B cell (primary cell): Measurements from ENCODE around the gene NBEAL2. TPM values are rescaled to one million over a fixed set of nuclear protein-coding genes. Genes with fewer than 3 reads are reported as not detected.

Source experiments
- ATAC-seq: fragments of 200-7000 bp; cut with Tn5 transposase; one replicate; pipeline ENCODE4 v1.10.0; 2021; ENCODE audit warnings: low read depth, mild to moderate bottlenecking, moderate number of reproducible peaks, moderate library complexity
- CTCF ChIA-PET: fragments of 350-600 bp; sonication (Branson Sonifier 250); formaldehyde crosslinking; loops from one replicate; lab custom pipeline; 2021; ENCODE audit warnings: antibody characterized with exemption, inconsistent platforms; lab: Charles Lee
- POLR2A ChIA-PET: fragments of 350-600 bp; sonication (Branson Sonifier 250); formaldehyde crosslinking; loops from one replicate; lab custom pipeline; 2021; ENCODE audit warnings: antibody characterized with exemption; lab: Charles Lee
- DNase-seq: peaks from one replicate; pipeline ENCODE4 v3.0.0; 2013
- H2AFZ ChIP-seq: 2 replicates; pipeline ENCODE4 v1.6.1; 2012; ENCODE audit warnings: mild to moderate bottlenecking, low read depth, low read length; ENCODE audit not compliant: insufficient read depth, poor library complexity, severe bottlenecking
- H3K27ac ChIP-seq, 2 donors: 1 replicate in 1 of 2; 2 replicates in 1 of 2; pipeline ENCODE4 v1.5.1; 2012 to 2013; ENCODE audit warnings: low read length in 2 of 2, mild to moderate bottlenecking in 2 of 2, moderate library complexity in 1 of 2
- H3K27me3 ChIP-seq, 4 experiments: fragments of 200-600 bp in 1 of 4; sonication (generic) in 1 of 4; replicated peaks in 1 of 4; 1 replicate in 2 of 4; 2 replicates in 2 of 4; pipeline versions ENCODE4 v1.6.1 to v1.7.0; 2013 to 2016; ENCODE audit warnings: low read length in 3 of 4, mild to moderate bottlenecking in 2 of 4, mixed read lengths in 1 of 4, moderate library complexity in 1 of 4; ENCODE audit not compliant: insufficient read depth in 4 of 4, control insufficient read depth in 3 of 4; ENCODE audit errors: control extremely low read depth in 1 of 4
- H3K36me3 ChIP-seq, 2 experiments: replicated peaks in 1 of 2; 1 replicate in 1 of 2; 2 replicates in 1 of 2; pipeline versions ENCODE4 v1.6.1 to v1.7.1; 2013; ENCODE audit warnings: low read length in 1 of 2; ENCODE audit not compliant: insufficient read depth in 2 of 2, control insufficient read depth in 1 of 2; ENCODE audit errors: control extremely low read depth in 1 of 2, extremely low read depth in 1 of 2
- H3K4me1 ChIP-seq, 2 donors: fragments of 200-600 bp in 1 of 2; sonication (generic) in 1 of 2; 1 replicate in 1 of 2; 2 replicates in 1 of 2; pipeline versions ENCODE4 v1.5.1 to v1.6.1; 2013 to 2017; ENCODE audit warnings: low read length in 2 of 2; ENCODE audit not compliant: control insufficient read depth in 2 of 2, insufficient read depth in 2 of 2
- H3K4me2 ChIP-seq: replicated peaks from 2 replicates; pipeline ENCODE3; 2012; ENCODE audit warnings: mild to moderate bottlenecking, low read depth, low read length; ENCODE audit not compliant: poor library complexity, severe bottlenecking
- H3K4me3 ChIP-seq, 5 experiments: fragments of 200-600 bp in 1 of 5; sonication (generic) in 1 of 5; 1 replicate in 3 of 5; 2 replicates in 2 of 5; pipeline versions ENCODE4 v1.5.1 to v1.7.0; 2011 to 2016; ENCODE audit warnings: low read length in 4 of 5, mild to moderate bottlenecking in 4 of 5, low read depth in 2 of 5, control low read depth in 1 of 5, moderate library complexity in 1 of 5; ENCODE audit not compliant: insufficient read depth in 1 of 5; ENCODE audit errors: control extremely low read depth in 1 of 5, extremely low read depth in 1 of 5
- H3K79me2 ChIP-seq: fragments of 200-600 bp; sonication (generic); one replicate; pipeline ENCODE4 v1.6.0; 2016; ENCODE audit warnings: low read length; ENCODE audit not compliant: control insufficient read depth, insufficient read depth
- H3K9ac ChIP-seq: fragments of 200-600 bp; sonication (generic); 2 replicates; pipeline ENCODE4 v1.6.1; 2017; ENCODE audit warnings: mild to moderate bottlenecking, low read length, moderate library complexity
- H3K9me3 ChIP-seq, 3 donors: one replicate each; pipeline versions ENCODE4 v1.6.1 to v1.7.1; 2013; ENCODE audit warnings: low read length in 2 of 3; ENCODE audit not compliant: control insufficient read depth in 2 of 3, insufficient read depth in 1 of 3; ENCODE audit errors: control extremely low read depth in 1 of 3
- H4K20me1 ChIP-seq: 2 replicates; pipeline ENCODE4 v1.6.0; 2012; ENCODE audit warnings: mild to moderate bottlenecking, low read length; ENCODE audit not compliant: insufficient read depth, control insufficient read depth, poor library complexity, severe bottlenecking
- H3K27ac Mint-ChIP-seq: one replicate; pipeline ENCODE4 v1.8.0; 2021; ENCODE audit warnings: mixed read lengths
- H3K27me3 Mint-ChIP-seq: one replicate; pipeline ENCODE4 v1.8.0; 2021; ENCODE audit warnings: mixed read lengths
- H3K4me1 Mint-ChIP-seq: one replicate; pipeline ENCODE4 v1.8.0; 2021; ENCODE audit warnings: mixed read lengths
- H3K4me3 Mint-ChIP-seq: one replicate; pipeline ENCODE4 v1.8.0; 2021; ENCODE audit warnings: mixed read lengths
- H3K9me3 Mint-ChIP-seq: one replicate; pipeline ENCODE4 v1.8.0; 2022; ENCODE audit warnings: mixed read lengths; ENCODE audit not compliant: insufficient read depth
- CTCF ChIP-seq: fragments of 200-600 bp; IDR thresholded peaks from one replicate; pipeline ENCODE4 v1.8.0; 2022; ENCODE audit warnings: antibody characterized with exemption, mild to moderate bottlenecking
- EZH2 ChIP-seq: IDR thresholded peaks from 2 replicates; pipeline ENCODE4 v1.6.1; 2012; ENCODE audit warnings: borderline replicate concordance, low read depth, mild to moderate bottlenecking, moderate library complexity, low read length; ENCODE audit not compliant: insufficient read depth, poor library complexity, severe bottlenecking
- WGBS: methylation state at CpG from one replicate; pipeline ENCODE4 v1.1.5; 2013; ENCODE audit warnings: missing lambda C conversion rate; ENCODE audit not compliant: insufficient coverage; 5-methylcytosine and 5-hydroxymethylcytosine counted together
- intact Hi-C: fragments of 100-400 bp; cut with micrococcal nuclease; formaldehyde crosslinking; loops from one replicate; pipeline ENCODE4 v1.10.0; 2022
- polyA plus RNA-seq: library from polyadenylated mRNA; depleted of rRNA; stranded (reverse); fragments of >200 nt; gene quantifications from 2 replicates; pipeline ENCODE4 v1.2.3, GENCODE V29; 2012
- total RNA-seq, 2 donors: library from RNA; stranded (reverse); fragments of 120-200 nt in 1 of 2; gene quantifications; 1 replicate in 1 of 2; 2 replicates in 1 of 2; pipeline versions ENCODE4 v1.2.3 to v1.2.4, GENCODE V29; 2013 to 2022

Gene NBEAL2
- total and polyA plus RNA-seq, 2 donors (not counting 1 experiment from before 2014, with no cell fraction given) = 63.8 to 155 TPM

- no peak for DNase-seq
- Histone ChIP-seq H3K79me2 (peaks cover 96% of the 10 kb centered on the region), H3K27me3 (no peaks in the 10 kb centered on the region), H3K36me3 (peaks cover 1 to 69% of the 10 kb centered on the region in 2 experiments), H3K4me2 (no peak overlapping the region), H3K9ac (no peak overlapping the region), H3K4me3 (no peak overlapping the region), H2AFZ (no peak overlapping the region), H3K4me1 (peaks cover 50 to 82% of the 10 kb centered on the region in 2 donors), H3K9me3 (no peaks in the 10 kb centered on the region), H3K27ac (no peak overlapping the region), H4K20me1 (peaks cover 49% of the 10 kb centered on the region)
- Mint-ChIP-seq H3K4me1 (peaks cover 74% of the 10 kb centered on the region), H3K4me3 (no peak overlapping the region), H3K27me3 (no peaks in the 10 kb centered on the region), H3K27ac (peak overlapping the region; percentile 61), H3K9me3 (no peaks in the 10 kb centered on the region)
- ChIA-PET CTCF (interaction anchor here (1.0 to 1.2 kb wide), 3 partner anchors 9 to 63 kb away, joined by 3 to 6 read pairs (median 4); no protein-coding TSS in a partner anchor), POLR2A (interaction anchor here (1.2 kb wide), 1 partner anchor 10 kb away, joined by 5 read pairs; no protein-coding TSS in a partner anchor)
- intact Hi-C loops = no loop called here
- ATAC-seq = no peak
- 92% methylated on average over 3 of the region's 5 CpGs for WGBS
- TF ChIP-seq CTCF (no peak), EZH2 (no peak)
Measured at GRCh38 chr3:46936733-46937250, 42.7 kb upstream of the NBEAL2 start.

- Histone ChIP-seq H3K9me3 (no peaks in the 10 kb centered on the region), H3K4me2 (peak overlapping the region; percentile 48), H3K9ac (no peak overlapping the region), H3K36me3 (peaks cover 1 to 75% of the 10 kb centered on the region in 2 experiments), H4K20me1 (peaks cover 58% of the 10 kb centered on the region), H3K27ac (peak overlapping the region in 1 of 2 donors; percentile 87), H2AFZ (no peak overlapping the region), H3K4me3 (no peak overlapping the region), H3K27me3 (no peaks in the 10 kb centered on the region), H3K79me2 (peaks cover 96% of the 10 kb centered on the region), H3K4me1 (peaks cover 37 to 69% of the 10 kb centered on the region in 2 donors)
- 91% methylated on average over 2 of the region's 2 CpGs for WGBS
- POLR2A ChIA-PET = no interaction called here
- Mint-ChIP-seq H3K27me3 (no peaks in the 10 kb centered on the region), H3K4me1 (peaks cover 72% of the 10 kb centered on the region), H3K27ac (peak overlapping the region; percentile 75), H3K4me3 (peak overlapping the region; percentile 74), H3K9me3 (no peaks in the 10 kb centered on the region)
- intact Hi-C loops = loop anchor here (1.0 kb wide), 1 partner anchor 8 kb away; no protein-coding TSS in a partner anchor
- CTCF ChIA-PET = interaction anchor here (1.2 to 1.3 kb wide), 2 partner anchors 10 to 12 kb away, joined by 3 to 6 read pairs; no protein-coding TSS in a partner anchor
- DNase-seq (no peak), ATAC-seq (no peak)
- TF ChIP-seq EZH2 (no peak), CTCF (no peak)
Measured at GRCh38 chr3:46938118-46938517, 41.3 kb upstream of the NBEAL2 start.
